ENCODE results near the gene JAG1. TPM values are rescaled to one million over a fixed set of nuclear protein-coding genes. Genes with fewer than 3 reads are reported as not detected.

The JAG1 gene
- total RNA-seq, 2 donors from 2014 or later, result 41.2 to 55.7 TPM

DNA sequence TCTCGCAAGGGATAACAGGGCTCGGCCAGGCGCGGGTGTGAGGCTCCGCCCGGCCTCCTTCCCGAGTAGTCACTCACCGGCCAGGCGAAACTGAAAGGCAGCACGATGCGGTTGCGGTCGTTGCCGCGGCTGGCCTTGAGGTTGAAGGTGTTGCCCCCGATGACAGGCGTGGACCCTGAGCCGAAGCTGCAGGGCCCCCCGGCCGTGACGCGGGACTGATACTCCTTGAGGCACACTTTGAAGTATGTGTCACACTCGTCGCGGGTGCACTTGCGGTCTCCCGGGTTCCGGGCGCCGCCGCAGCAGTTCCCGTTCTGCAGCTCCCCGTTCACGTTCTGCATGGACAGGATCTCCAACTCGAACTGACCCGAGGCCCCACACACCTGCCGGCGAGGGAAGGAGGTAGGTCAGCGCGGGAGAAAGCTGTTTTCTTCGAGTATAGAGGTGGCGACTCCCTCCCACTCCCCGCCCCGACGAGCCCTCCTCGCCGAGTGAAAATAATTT is 1.1 kb downstream of the JAG1 start:
- TF ChIP-seq, protein P1, sequence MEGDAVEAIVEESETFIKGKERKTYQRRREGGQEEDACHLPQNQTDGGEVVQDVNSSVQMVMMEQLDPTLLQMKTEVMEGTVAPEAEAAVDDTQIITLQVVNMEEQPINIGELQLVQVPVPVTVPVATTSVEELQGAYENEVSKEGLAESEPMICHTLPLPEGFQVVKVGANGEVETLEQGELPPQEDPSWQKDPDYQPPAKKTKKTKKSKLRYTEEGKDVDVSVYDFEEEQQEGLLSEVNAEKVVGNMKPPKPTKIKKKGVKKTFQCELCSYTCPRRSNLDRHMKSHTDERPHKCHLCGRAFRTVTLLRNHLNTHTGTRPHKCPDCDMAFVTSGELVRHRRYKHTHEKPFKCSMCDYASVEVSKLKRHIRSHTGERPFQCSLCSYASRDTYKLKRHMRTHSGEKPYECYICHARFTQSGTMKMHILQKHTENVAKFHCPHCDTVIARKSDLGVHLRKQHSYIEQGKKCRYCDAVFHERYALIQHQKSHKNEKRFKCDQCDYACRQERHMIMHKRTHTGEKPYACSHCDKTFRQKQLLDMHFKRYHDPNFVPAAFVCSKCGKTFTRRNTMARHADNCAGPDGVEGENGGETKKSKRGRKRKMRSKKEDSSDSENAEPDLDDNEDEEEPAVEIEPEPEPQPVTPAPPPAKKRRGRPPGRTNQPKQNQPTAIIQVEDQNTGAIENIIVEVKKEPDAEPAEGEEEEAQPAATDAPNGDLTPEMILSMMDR (IDR thresholded peaks at IDR 0.05), result no peak
- peak; percentile 17 to 70 (median 59) for TF ChIP-seq POLR2A (IDR thresholded peaks at IDR 0.05)
- WGBS, 2 donors, result 1% methylated on average over 20 to 47 of the region's 47 CpGs
- H3K4me3 ChIP-seq, result peak overlapping the region; percentile 24 to 83
- H3K4me1 ChIP-seq, result peaks cover 48% of the 10 kb centered on the region
- H3K27me3 ChIP-seq, result no peaks in the 10 kb centered on the region
- ATAC-seq (no peak), DNase-seq (peak; percentile 66 to 73 (median 68))
- intact Hi-C loops (cut with DNase I), result no loop called here
- peak overlapping the region; percentile 97 to 100 (median 98) for H3K27ac ChIP-seq
- no peaks in the 10 kb centered on the region for H3K36me3 ChIP-seq (replicated peaks in 1 of 2; ENCODE audit: insufficient read depth in 1 of 2, low read depth in 2 of 2)
- H3K9me3 ChIP-seq, result no peaks in the 10 kb centered on the region

DNA sequence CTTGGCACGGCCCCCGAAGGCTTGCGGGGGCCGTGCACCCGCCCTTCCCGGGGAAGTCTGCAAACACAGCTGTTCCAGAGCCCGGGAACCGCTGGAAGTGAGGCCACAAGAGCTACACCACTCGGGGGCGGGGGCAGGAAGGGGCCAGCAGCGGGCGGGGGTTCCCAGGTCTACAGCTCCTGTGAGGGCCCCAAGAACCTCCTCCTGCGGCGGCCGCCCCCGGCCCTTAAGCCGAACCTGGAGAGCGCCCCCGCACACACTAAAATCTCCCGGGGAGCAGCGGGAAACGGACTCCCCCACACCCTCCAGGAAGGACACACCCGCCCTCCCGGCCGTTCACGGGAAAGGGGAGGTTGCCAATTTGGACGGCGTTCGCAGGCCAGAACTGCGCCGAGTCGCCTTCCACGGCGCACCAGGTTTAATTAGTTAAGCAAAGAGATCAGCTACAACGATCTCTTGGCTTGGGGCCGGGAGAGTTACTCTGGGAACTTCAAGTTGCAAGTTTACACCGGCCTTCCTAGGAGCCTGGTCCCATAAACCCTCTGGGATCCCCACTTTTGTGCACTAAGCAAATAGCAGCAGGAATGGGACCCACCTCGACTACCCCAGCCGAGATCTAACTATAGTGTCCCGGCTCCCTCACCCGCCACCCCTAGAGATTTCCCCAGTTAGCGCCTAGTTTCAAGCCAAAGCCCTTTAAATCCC is 1.7 kb downstream of the JAG1 start:
- intact Hi-C loops (cut with DNase I), result no loop called here
- no peaks in the 10 kb centered on the region for H3K9me3 ChIP-seq
- TF ChIP-seq POLR2A (IDR thresholded peaks at IDR 0.05), result no peak
- TF ChIP-seq, protein P1 (IDR thresholded peaks at IDR 0.05), result no peak
- 0% methylated on average over 6 to 41 of the region's 42 CpGs for WGBS, 2 donors
- H3K27me3 ChIP-seq, result no peaks in the 10 kb centered on the region
- H3K27ac ChIP-seq, result peak overlapping the region; percentile 97 to 100 (median 98)
- no peak for ATAC-seq
- peaks cover 54% of the 10 kb centered on the region for H3K4me1 ChIP-seq
- DNase-seq, result peak; percentile 72 to 80 (median 74)
- no peaks in the 10 kb centered on the region for H3K36me3 ChIP-seq (replicated peaks in 1 of 2; ENCODE audit: insufficient read depth in 1 of 2, low read depth in 2 of 2)
- H3K4me3 ChIP-seq, result peak overlapping the region; percentile 24 to 83

DNA sequence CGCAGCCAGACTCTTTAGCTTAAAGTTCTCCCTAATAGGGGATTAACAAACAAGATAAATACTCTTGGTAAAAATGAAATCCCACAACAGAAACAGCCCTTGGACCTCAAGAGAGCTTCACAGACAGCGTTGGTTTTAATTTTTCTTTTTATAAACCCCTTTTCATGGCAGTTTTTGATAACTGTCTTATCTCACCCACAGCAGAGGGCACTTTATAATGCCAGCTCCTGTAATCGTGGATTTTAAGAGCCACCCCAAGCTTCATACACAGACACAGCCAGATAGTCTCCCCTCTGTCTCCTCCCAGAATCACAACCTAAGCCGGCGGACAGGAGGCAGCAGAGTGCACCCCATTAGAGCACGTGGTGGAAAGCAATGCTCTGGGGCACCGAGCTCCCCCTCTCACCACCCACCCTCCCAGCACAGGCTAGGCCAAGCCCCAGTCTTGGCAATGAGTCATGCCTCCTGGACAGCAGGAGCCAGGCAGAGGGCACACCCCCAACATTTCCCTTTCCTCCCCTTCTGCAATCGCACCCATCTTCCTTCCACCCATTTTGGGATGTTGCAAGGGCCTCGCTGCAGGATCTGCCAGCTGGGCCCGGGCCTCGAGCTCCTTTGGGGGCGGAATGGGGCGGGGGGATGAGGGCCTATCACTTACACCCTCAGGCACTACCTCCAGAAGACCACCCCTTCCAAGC is 2.4 kb downstream of the JAG1 start:
- WGBS, 2 donors, result 0 to 2% methylated on average over 12 to 13 of the region's 13 CpGs
- peak; percentile 31 for ATAC-seq
- Histone ChIP-seq H3K27me3 (no peaks in the 10 kb centered on the region), H3K27ac (peak overlapping the region; percentile 97 to 100 (median 98)), H3K4me3 (peak overlapping the region; percentile 24 to 83), H3K36me3 (replicated peaks in 1 of 2; ENCODE audit: insufficient read depth in 1 of 2, low read depth in 2 of 2) (no peaks in the 10 kb centered on the region), H3K9me3 (no peaks in the 10 kb centered on the region), H3K4me1 (peaks cover 61% of the 10 kb centered on the region)
- intact Hi-C loops (cut with DNase I), result no loop called here
- no peak for TF ChIP-seq POLR2A (IDR thresholded peaks at IDR 0.05)
- TF ChIP-seq, protein P1 (IDR thresholded peaks at IDR 0.05), result peak; percentile 20 to 70 (median 60)
- DNase-seq, result peak; percentile 75 to 92 (median 89)

DNA sequence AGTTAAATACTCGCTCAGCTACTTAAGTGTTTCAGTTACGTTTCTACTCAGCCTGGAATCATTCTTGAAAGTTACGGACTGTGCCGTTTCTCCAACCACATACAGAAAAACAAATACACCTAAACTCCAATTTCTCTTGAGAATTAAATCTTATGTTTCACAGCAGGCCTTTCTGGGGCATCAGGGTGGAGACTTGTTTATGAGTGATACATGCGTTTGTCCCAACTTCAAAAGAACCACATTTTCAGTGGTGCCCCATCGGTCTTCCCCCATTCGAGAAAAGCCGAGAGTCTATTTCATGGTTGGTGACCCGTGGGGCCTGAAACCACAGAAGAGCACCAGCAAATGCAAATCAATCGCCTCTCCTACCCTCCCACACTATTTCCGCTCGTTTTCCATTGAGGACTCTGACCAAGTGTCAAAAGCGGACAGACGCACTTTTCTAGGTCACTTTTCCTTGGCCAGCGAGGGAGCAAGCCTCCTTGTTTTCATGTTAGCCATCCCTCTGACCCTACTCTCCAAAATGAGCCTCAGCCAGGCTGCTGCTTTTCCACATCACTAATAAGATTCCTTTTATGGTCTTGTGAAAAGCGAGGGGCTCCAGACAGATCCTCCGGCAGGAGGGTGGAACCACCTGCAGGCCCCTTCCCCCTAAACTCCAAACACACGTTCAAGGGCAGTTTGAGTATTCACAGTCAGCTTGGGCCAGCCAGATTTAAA is 3.1 kb downstream of the JAG1 start:
- no peak for ATAC-seq
- peaks cover 67% of the 10 kb centered on the region for H3K4me1 ChIP-seq
- H3K36me3 ChIP-seq (replicated peaks in 1 of 2; ENCODE audit: insufficient read depth in 1 of 2, low read depth in 2 of 2), result no peaks in the 10 kb centered on the region
- H3K27me3 ChIP-seq, result no peaks in the 10 kb centered on the region
- peak overlapping the region; percentile 97 to 100 (median 98) for H3K27ac ChIP-seq
- H3K4me3 ChIP-seq, result peak overlapping the region; percentile 24 to 83
- TF ChIP-seq, protein P1 (IDR thresholded peaks at IDR 0.05), result no peak
- TF ChIP-seq POLR2A (IDR thresholded peaks at IDR 0.05), result no peak
- no peak for DNase-seq
- no peaks in the 10 kb centered on the region for H3K9me3 ChIP-seq
- intact Hi-C loops (cut with DNase I), result no loop called here
- 5 to 16% methylated on average over 18 of the region's 18 CpGs for WGBS, 2 donors
